Hindlimb muscle (tissue), 1 donor: ENCODE measurements around the gene FKBP3. TPM values are rescaled to one million over a fixed set of nuclear protein-coding genes. Genes with fewer than 3 reads are reported as not detected.

Experiments
- polyA plus RNA-seq: library from polyadenylated mRNA; unstranded; fragments of 120-200 nt; gene quantifications from one replicate; pipeline ENCODE4 v1.2.1, GENCODE V29; 2013; ENCODE audit not compliant: insufficient read length

The FKBP3 gene
- polyA plus RNA-seq, 1 donor = 112 TPM

Other genes starting within 250 kb of the FKBP3 start
- gene KLHL28, start 172.5 kb downstream of the FKBP3 start, polyA plus RNA-seq = 14.7 TPM
- gene TOGARAM1, start 172.3 kb downstream of the FKBP3 start, polyA plus RNA-seq = 28.0 TPM
- 59.3 TPM for gene PRPF39, start 50.4 kb downstream of the FKBP3 start, polyA plus RNA-seq
- gene FANCM, start 1.4 kb upstream of the FKBP3 start, polyA plus RNA-seq = 5.3 TPM
- gene MIS18BP1, start 118.7 kb upstream of the FKBP3 start, polyA plus RNA-seq = 17.8 TPM